ENCODE data around the gene MFSD11. TPM values are rescaled to one million over a fixed set of nuclear protein-coding genes. Genes with fewer than 3 reads are reported as not detected.
A peak's percentile ranks its signal among the peaks of the same experiment; 100 is the strongest.
"Not testable (repeated sequence)": the region's sequence is repeated elsewhere in the genome, so short reads cannot be mapped to it uniquely, and the experiment has no call there.

Gene MFSD11
- total RNA-seq, 2 experiments from 2014 or later = 55.1 to 63.1 TPM

GRCh38 chr17:76710863-76711611 is 26.9 kb upstream of the MFSD11 start, which contains the start of gene MXRA7:
Gene MXRA7, minus strand, starts transcription at chr17:76710965. Its CDS starts 19 bp downstream, at chr17:76710946.
- no peak within 1 kb of the TSS for H2AFZ ChIP-seq (ENCODE audit: low read length)
- CTCF ChIA-PET (ENCODE audit: unreplicated experiment) = interaction anchor here (0.5 kb wide), 1 partner anchor 229 kb away, joined by 3 read pairs; no protein-coding TSS in a partner anchor
- peak within 1 kb of the TSS; percentile 54 for H3K4me2 ChIP-seq (ENCODE audit: low read length)
- H3K4me3 ChIP-seq (ENCODE audit: low read depth, low read length, poor library complexity, severe bottlenecking) = peak within 1 kb of the TSS; percentile 51
- peaks cover 29% of the 10 kb centered on the region for H3K36me3 ChIP-seq (ENCODE audit: insufficient read depth, low read length)
- no peaks in the 10 kb centered on the region for H3K9me3 ChIP-seq (ENCODE audit: low read length)
- POLR2A ChIA-PET = no interaction called here
- intact Hi-C loops (cut with micrococcal nuclease; ENCODE audit: unreplicated experiment) = no loop called here
- H3K27ac ChIP-seq (ENCODE audit: low read depth, low read length, poor library complexity, severe bottlenecking) = no peak within 1 kb of the TSS
- H3K79me2 ChIP-seq (ENCODE audit: insufficient read depth, low read depth, low read length) = 0 out of 2 replicates have a peak, but pooled peaks cover 3% of the 10 kb centered on the region
- no peak for TF ChIP-seq EZH2phosphoT487 (IDR thresholded peaks at IDR 0.05; ENCODE audit: borderline replicate concordance, low read depth, low read length)
- TF ChIP-seq CTCF (conservative IDR thresholded peaks at IDR 0.05; ENCODE audit: low read length) = no peak
- peaks cover 26% of the 10 kb centered on the region for H3K4me1 ChIP-seq (ENCODE audit: insufficient read depth, low read length, poor library complexity, severe bottlenecking)
- peak; percentile 60 for DNase-seq (ENCODE audit: low spot score)
- no peaks in the 10 kb centered on the region for H3K9me2 ChIP-seq (ENCODE audit: insufficient read depth, low read length)
- BruUV-seq (replicated peaks) = no TSS peak
- no peaks in the 10 kb centered on the region; the same call in 1 of the 2 replicates for H4K20me1 ChIP-seq (ENCODE audit: insufficient read depth, low read length)

DNA sequence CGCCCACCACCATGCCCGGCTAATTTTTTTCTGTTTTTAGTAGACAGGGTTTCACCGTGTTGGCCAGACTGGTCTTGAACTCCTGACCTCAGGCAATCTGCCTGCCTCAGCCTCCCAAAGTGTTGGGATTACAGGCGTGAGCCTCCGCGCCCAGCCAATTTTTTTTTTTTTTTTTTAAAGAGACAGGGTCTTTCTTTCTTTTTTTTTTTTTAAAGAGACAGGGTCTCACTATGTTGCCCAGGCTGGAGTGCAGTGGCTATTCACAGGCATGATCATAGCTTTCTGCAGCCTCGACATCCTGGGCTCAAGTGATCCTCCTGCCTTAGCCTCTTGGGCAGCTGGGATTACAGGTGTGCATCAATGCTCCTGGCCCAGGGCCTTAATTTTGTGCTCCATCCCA is 25.6 kb upstream of the MFSD11 start:
- peaks cover 26% of the 10 kb centered on the region for H3K4me1 ChIP-seq (ENCODE audit: insufficient read depth, low read length, poor library complexity, severe bottlenecking)
- POLR2A ChIA-PET = interaction anchor here (0.6 kb wide), 1 partner anchor 163 kb away, joined by 6 read pairs; no protein-coding TSS in a partner anchor

DNA sequence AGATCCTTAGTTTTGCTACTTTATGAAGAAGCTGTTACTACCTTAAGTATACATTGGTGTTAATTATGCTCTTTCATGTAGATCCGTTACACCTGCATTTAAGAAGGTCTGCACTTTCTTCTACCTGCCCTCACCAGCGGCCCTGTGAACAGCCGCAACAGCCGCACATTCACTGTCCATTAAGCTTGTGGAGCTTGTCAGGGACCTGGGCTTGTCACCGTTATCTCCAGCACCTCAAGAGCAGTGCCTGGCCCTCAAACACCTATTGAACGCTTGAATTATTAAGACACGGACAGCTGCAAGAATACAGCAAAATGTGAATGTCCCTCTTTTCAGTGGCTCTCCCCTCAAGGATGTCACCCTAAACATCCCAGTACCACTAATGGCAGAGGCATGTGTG is 24.2 kb upstream of the MFSD11 start:
- no peak overlapping the region for H3K27ac ChIP-seq (ENCODE audit: low read depth, low read length, poor library complexity, severe bottlenecking)
- H3K9me3 ChIP-seq (ENCODE audit: low read length) = no peaks in the 10 kb centered on the region
- no peaks in the 10 kb centered on the region; the same call in 1 of the 2 replicates for H4K20me1 ChIP-seq (ENCODE audit: insufficient read depth, low read length)
- no peak overlapping the region for H3K4me3 ChIP-seq (ENCODE audit: low read depth, low read length, poor library complexity, severe bottlenecking)
- no peak overlapping the region for H3K4me2 ChIP-seq (ENCODE audit: low read length)
- H3K36me3 ChIP-seq (ENCODE audit: insufficient read depth, low read length) = peaks cover 54% of the 10 kb centered on the region
- H3K9me2 ChIP-seq (ENCODE audit: insufficient read depth, low read length) = no peaks in the 10 kb centered on the region
- ChIA-PET POLR2A (interaction anchor here (0.6 to 0.8 kb wide), 2 partner anchors 11 to 19 kb away, joined by 3 to 4 read pairs; no protein-coding TSS in a partner anchor), CTCF (ENCODE audit: unreplicated experiment) (no interaction called here)
- no peak for DNase-seq (ENCODE audit: low spot score)
- 0 out of 2 replicates have a peak, but pooled peaks cover 3% of the 10 kb centered on the region for H3K79me2 ChIP-seq (ENCODE audit: insufficient read depth, low read depth, low read length)
- BruUV-seq (replicated peaks) = no TSS peak
- H3K4me1 ChIP-seq (ENCODE audit: insufficient read depth, low read length, poor library complexity, severe bottlenecking) = peaks cover 26% of the 10 kb centered on the region
- no peak overlapping the region for H2AFZ ChIP-seq (ENCODE audit: low read length)
- intact Hi-C loops (cut with micrococcal nuclease; ENCODE audit: unreplicated experiment) = no loop called here
- TF ChIP-seq CTCF (conservative IDR thresholded peaks at IDR 0.05; ENCODE audit: low read length) (no peak), EZH2phosphoT487 (IDR thresholded peaks at IDR 0.05; ENCODE audit: borderline replicate concordance, low read depth, low read length) (no peak)

More for the DNA sequence above, 25.6 kb upstream of the MFSD11 start:
- H3K27ac ChIP-seq (ENCODE audit: low read depth, low read length, poor library complexity, severe bottlenecking); H3K9me2 ChIP-seq (ENCODE audit: insufficient read depth, low read length); DNase-seq (ENCODE audit: low spot score); H3K4me3 ChIP-seq (ENCODE audit: low read depth, low read length, poor library complexity, severe bottlenecking); H3K79me2 ChIP-seq (ENCODE audit: insufficient read depth, low read depth, low read length); intact Hi-C loops (cut with micrococcal nuclease; ENCODE audit: unreplicated experiment); H4K20me1 ChIP-seq (ENCODE audit: insufficient read depth, low read length); BruUV-seq (replicated peaks); H3K9me3 ChIP-seq (ENCODE audit: low read length); H3K4me2 ChIP-seq (ENCODE audit: low read length); H2AFZ ChIP-seq (ENCODE audit: low read length): not testable (repeated sequence)
- peaks cover 42% of the 10 kb centered on the region for H3K36me3 ChIP-seq (ENCODE audit: insufficient read depth, low read length)
- CTCF ChIA-PET (ENCODE audit: unreplicated experiment) = interaction anchor here (0.5 kb wide), 1 partner anchor 401 kb away, joined by 3 read pairs; no protein-coding TSS in a partner anchor
